Activated CD4-positive, alpha-beta T cell treated with anti-CD3 and anti-CD28 coated beads for 1 hour (primary cell): Measurements from ENCODE around the gene SUPT4H1.

Experiments used
- DNase-seq: peaks from one replicate; pipeline ENCODE4 v3.0.0-alpha.2; 2020

The SUPT4H1 gene

GRCh38 chr17:58328195-58329034, 23.6 kb downstream of the SUPT4H1 start, which contains the start of gene TSPOAP1:
Gene TSPOAP1 (minus strand): TSS chr17:58328795. CDS start chr17:58327920, 875 bp downstream.
- peak; percentile 80 for DNase-seq

GRCh38 chr17:58327363-58328194, 24.4 kb downstream of the SUPT4H1 start:
- peak; percentile 70 for DNase-seq

- peak; percentile 26 for DNase-seq
Measured at GRCh38 chr17:58326609-58327362, 25.2 kb downstream of the SUPT4H1 start.

- peak; percentile 12 for DNase-seq
Measured at GRCh38 chr17:58325976-58326468, 26.0 kb downstream of the SUPT4H1 start.

- peak; percentile 18 for DNase-seq
Measured at GRCh38 chr17:58325289-58325726, 26.7 kb downstream of the SUPT4H1 start.

- no peak for DNase-seq
Measured at GRCh38 chr17:58324409-58325288, 27.4 kb downstream of the SUPT4H1 start.

GRCh38 chr17:58324056-58324408, 28.0 kb downstream of the SUPT4H1 start:
- DNase-seq: no peak

- DNase-seq: no peak
Measured at GRCh38 chr17:58323366-58324055, 28.5 kb downstream of the SUPT4H1 start.

- DNase-seq: no peak
Measured at GRCh38 chr17:58322581-58323185, 29.3 kb downstream of the SUPT4H1 start.

- no peak for DNase-seq
Measured at GRCh38 chr17:58321571-58322525, 30.2 kb downstream of the SUPT4H1 start.

- no peak for DNase-seq
Measured at GRCh38 chr17:58320570-58321323, 31.3 kb downstream of the SUPT4H1 start.

GRCh38 chr17:58320163-58320558, 31.8 kb downstream of the SUPT4H1 start:
- no peak for DNase-seq

GRCh38 chr17:58319173-58320162, 32.5 kb downstream of the SUPT4H1 start:
- no peak for DNase-seq

GRCh38 chr17:58318627-58319172, 33.3 kb downstream of the SUPT4H1 start:
- DNase-seq: no peak

GRCh38 chr17:58318065-58318481, 33.9 kb downstream of the SUPT4H1 start:
- peak; percentile 6 for DNase-seq

GRCh38 chr17:58317421-58318064, 34.5 kb downstream of the SUPT4H1 start:
- DNase-seq: peak; percentile 69
